Esophagus muscularis mucosa (tissue), 4 donors: Measurements from ENCODE around the gene NUDT4.

Source experiments
- CTCF ChIP-seq, 3 experiments: fragments of 200-600 bp in 2 of 3; fragments of 450-650 bp in 1 of 3; sonication (generic) in 2 of 3; IDR thresholded peaks; one replicate each; pipeline ENCODE4 v1.5.1; 2017 to 2019; ENCODE audit warnings: antibody characterized with exemption in 3 of 3, mild to moderate bottlenecking in 2 of 3, moderate library complexity in 1 of 3
- EP300 ChIP-seq: sonication (generic); formaldehyde crosslinking; IDR thresholded peaks from one replicate; pipeline ENCODE4 v1.6.1; 2017; ENCODE audit warnings: antibody characterized with exemption
- POLR2A ChIP-seq: fragments of 450-650 bp; IDR thresholded peaks from one replicate; pipeline ENCODE4 v1.6.1; 2017; ENCODE audit warnings: antibody characterized with exemption, moderate library complexity, mild to moderate bottlenecking, low read depth
- POLR2AphosphoS5 ChIP-seq, 2 donors: sonication (generic); formaldehyde crosslinking; IDR thresholded peaks; one replicate each; pipeline ENCODE4 v1.6.1; 2017; ENCODE audit warnings: antibody characterized with exemption in 2 of 2

- TF ChIP-seq CTCF (IDR thresholded peaks at IDR 0.05) (peak in 1 of 3 experiments; percentile 22), POLR2A (no peak), EP300 (no peak), POLR2AphosphoS5 (IDR thresholded peaks at IDR 0.05) (no peak)
Measured at GRCh38 chr12:93415723-93416464, 38.2 kb downstream of the NUDT4 start.
